GM19463 (cell line): Measurements from ENCODE around the gene PSMF1.
"Not testable (repeated sequence)": the region's sequence is repeated elsewhere in the genome, so short reads cannot be mapped to it uniquely, and the experiment has no call there.

Experiments
- ATAC-seq: cut with Tn5 transposase; IDR thresholded peaks from one replicate; pipeline ENCODE4 v1.9.1; 2021; ENCODE audit warnings: mild to moderate bottlenecking, moderate library complexity; ENCODE audit not compliant: unreplicated experiment

Gene PSMF1

GRCh38 chr20:1212607-1213396, 94.4 kb downstream of the PSMF1 start:
- no peak for ATAC-seq

- ATAC-seq, result no peak
Observed at GRCh38 chr20:1214838-1215261, 96.4 kb downstream of the PSMF1 start.

- ATAC-seq, result no peak
Observed at GRCh38 chr20:1215386-1216170, 97.2 kb downstream of the PSMF1 start.

GRCh38 chr20:1216527-1217427, 98.4 kb downstream of the PSMF1 start:
- ATAC-seq, result not testable (repeated sequence)
